Lower leg skin (tissue), 3 donors: ENCODE measurements around the gene VPS13A.

Experiments
- CTCF ChIP-seq, 3 donors: fragments of 450-650 bp; IDR thresholded peaks; one replicate each; pipeline ENCODE4 v1.5.1; 2016; ENCODE audit warnings: antibody characterized with exemption in 3 of 3, mild to moderate bottlenecking in 3 of 3, moderate library complexity in 2 of 3
- POLR2A ChIP-seq, 2 donors: fragments of 450-650 bp; IDR thresholded peaks; one replicate each; pipeline ENCODE4 v1.6.1; 2016 to 2017; ENCODE audit warnings: antibody characterized with exemption in 2 of 2, mild to moderate bottlenecking in 1 of 2, moderate library complexity in 1 of 2

- TF ChIP-seq CTCF (IDR thresholded peaks at IDR 0.05) (no peak), POLR2A (IDR thresholded peaks at IDR 0.05) (no peak)
Measured at GRCh38 chr9:77221431-77221830, 44.1 kb downstream of the VPS13A start.
